A673 (cell line): Measurements from ENCODE around the gene SERPINA4. TPM values are rescaled to one million over a fixed set of nuclear protein-coding genes. Genes with fewer than 3 reads are reported as not detected.
A peak's percentile ranks its signal among the peaks of the same experiment; 100 is the strongest.

Experiments
- BruUV-seq: library from RNA; stranded (reverse); fragments of 400-500 nt; replicated peaks from 2 replicates; lab custom pipeline; 2021; lab: Mats Ljungman, UMichigan
- CTCF ChIA-PET: fragments of 300-600 bp; sonication (Branson Sonifier 250); formaldehyde crosslinking; loops from one replicate; lab custom pipeline; 2022; ENCODE audit warnings: antibody characterized with exemption; lab: Charles Lee
- POLR2A ChIA-PET: fragments of 300-600 bp; sonication (Branson Sonifier 250); formaldehyde crosslinking; loops from one replicate; lab custom pipeline; 2022; ENCODE audit warnings: antibody characterized with exemption; ENCODE audit not compliant: low non-redundant PET; lab: Charles Lee
- DNase-seq: peaks from one replicate; pipeline ENCODE4 v3.0.0-alpha.2; 2015; ENCODE audit warnings: low spot score
- H3K27ac ChIP-seq: fragments of 200-600 bp; sonication (generic); 2 replicates; pipeline ENCODE4 v1.5.1; 2016; ENCODE audit warnings: mixed run types, low read depth, mild to moderate bottlenecking, mixed read lengths, antibody characterized with exemption, low read length; ENCODE audit not compliant: poor library complexity, severe bottlenecking
- H3K27me3 ChIP-seq: fragments of 200-600 bp; sonication (generic); replicated peaks from 2 replicates; pipeline ENCODE4 v1.6.1; 2017; ENCODE audit warnings: mixed run types, low read depth, mild to moderate bottlenecking, mixed read lengths, antibody characterized with exemption, low read length; ENCODE audit not compliant: insufficient read depth, poor library complexity
- H3K36me3 ChIP-seq: fragments of 200-600 bp; sonication (generic); 2 replicates; pipeline ENCODE4 v1.6.1; 2016; ENCODE audit warnings: mixed run types, mild to moderate bottlenecking, mixed read lengths, antibody characterized with exemption, low read length; ENCODE audit not compliant: insufficient read depth, poor library complexity, severe bottlenecking
- H3K4me1 ChIP-seq: fragments of 200-600 bp; sonication (generic); 2 replicates; pipeline ENCODE4 v1.6.1; 2017; ENCODE audit warnings: mixed run types, mild to moderate bottlenecking, mixed read lengths, antibody characterized with exemption, low read length; ENCODE audit not compliant: insufficient read depth, poor library complexity, severe bottlenecking
- H3K4me3 ChIP-seq: fragments of 200-600 bp; sonication (generic); 2 replicates; pipeline ENCODE4 v1.5.1; 2016; ENCODE audit warnings: low read depth, mixed run types, mild to moderate bottlenecking, mixed read lengths, low read length; ENCODE audit not compliant: poor library complexity, severe bottlenecking
- H3K9me3 ChIP-seq: fragments of 200-600 bp; sonication (generic); 2 replicates; pipeline ENCODE4 v1.6.1; 2016; ENCODE audit warnings: mixed run types, low read depth, mild to moderate bottlenecking, mixed read lengths, antibody characterized with exemption, low read length; ENCODE audit not compliant: poor library complexity, severe bottlenecking
- CTCF ChIP-seq: fragments of 300-800, 200-600 bp; sonication (generic); conservative IDR thresholded peaks from 2 replicates; pipeline ENCODE4 v1.5.1; 2017; ENCODE audit warnings: low read depth, mild to moderate bottlenecking, antibody characterized with exemption, low read length, moderate library complexity, mixed read lengths
- EZH2 ChIP-seq: fragments of 200-600 bp; sonication (generic); IDR thresholded peaks from 2 replicates; pipeline ENCODE4 v1.6.1; 2017; ENCODE audit warnings: borderline replicate concordance, low read depth, mild to moderate bottlenecking, mixed read lengths, antibody characterized with exemption, low read length; ENCODE audit not compliant: poor library complexity, severe bottlenecking
- intact Hi-C: fragments of 100-400 bp; cut with micrococcal nuclease; formaldehyde crosslinking; loops from one replicate; pipeline ENCODE4 v1.10.0; 2022; ENCODE audit not compliant: unreplicated experiment
- total RNA-seq: library from RNA; stranded (reverse); gene quantifications from 2 replicates; pipeline ENCODE4 v1.2.3, GENCODE V29; 2021

The SERPINA4 gene
- total RNA-seq, 1 experiment from 2014 or later: not detected

GRCh38 chr14:94547726-94548125, 13.5 kb upstream of the SERPINA4 start:
- intact Hi-C loops: loop anchor here (2.0 to 5.0 kb wide), 2 partner anchors 113 to 415 kb away; no protein-coding TSS in a partner anchor
- TF ChIP-seq EZH2 (no peak), CTCF (no peak)
- no peaks in the 10 kb centered on the region for H3K36me3 ChIP-seq
- BruUV-seq: no TSS peak
- no peaks in the 10 kb centered on the region for H3K9me3 ChIP-seq
- no peak for DNase-seq
- H3K27me3 ChIP-seq: peaks cover 5% of the 10 kb centered on the region
- no peak overlapping the region for H3K4me3 ChIP-seq
- H3K27ac ChIP-seq: no peak overlapping the region
- ChIA-PET POLR2A (no interaction called here), CTCF (interaction anchor here (1.0 to 2.0 kb wide), 2 partner anchors 114 kb away, joined by 3 to 17 read pairs; no protein-coding TSS in a partner anchor)
- no peaks in the 10 kb centered on the region for H3K4me1 ChIP-seq

- ChIA-PET CTCF (interaction anchor here (0.7 to 2.0 kb wide), 3 partner anchors 11 to 125 kb away, joined by 4 to 17 read pairs (median 7); no protein-coding TSS in a partner anchor), POLR2A (no interaction called here)
- TF ChIP-seq CTCF (no peak), EZH2 (no peak)
- H3K27me3 ChIP-seq: peaks cover 5% of the 10 kb centered on the region
- intact Hi-C loops: loop anchor here (2.0 to 5.0 kb wide), 2 partner anchors 114 to 416 kb away; no protein-coding TSS in a partner anchor
- no TSS peak for BruUV-seq
- H3K36me3 ChIP-seq: no peaks in the 10 kb centered on the region
- H3K4me3 ChIP-seq: no peak overlapping the region
- no peaks in the 10 kb centered on the region for H3K4me1 ChIP-seq
- no peak overlapping the region for H3K27ac ChIP-seq
- DNase-seq: no peak
- H3K9me3 ChIP-seq: no peaks in the 10 kb centered on the region
These were observed 12.9 kb upstream of the SERPINA4 start for GRCh38 chr14:94548131-94548998.

GRCh38 chr14:94548999-94549985, 11.9 kb upstream of the SERPINA4 start:
- CTCF ChIA-PET: interaction anchor here (0.7 to 2.0 kb wide), 3 partner anchors 10 to 126 kb away, joined by 4 to 17 read pairs (median 7); no protein-coding TSS in a partner anchor
- intact Hi-C loops: loop anchor here (2.0 to 5.0 kb wide), 2 partner anchors 114 to 417 kb away; no protein-coding TSS in a partner anchor
- H3K4me1 ChIP-seq: no peaks in the 10 kb centered on the region
- H3K27me3 ChIP-seq: peaks cover 5% of the 10 kb centered on the region
- TF ChIP-seq EZH2: no peak
- TF ChIP-seq CTCF: peak; percentile 92
- DNase-seq: peak; percentile 72
- H3K36me3 ChIP-seq: no peaks in the 10 kb centered on the region
- no peak overlapping the region for H3K4me3 ChIP-seq
- POLR2A ChIA-PET: no interaction called here
- BruUV-seq: no TSS peak
- no peak overlapping the region for H3K27ac ChIP-seq
- no peaks in the 10 kb centered on the region for H3K9me3 ChIP-seq
